GM21825 (cell line): ENCODE data around the gene TENM3.

Experiments used
- ATAC-seq: cut with Tn5 transposase; IDR thresholded peaks from one replicate; pipeline ENCODE4 v1.9.1; 2021; ENCODE audit warnings: mild to moderate bottlenecking, moderate library complexity; ENCODE audit not compliant: unreplicated experiment

The TENM3 gene

DNA sequence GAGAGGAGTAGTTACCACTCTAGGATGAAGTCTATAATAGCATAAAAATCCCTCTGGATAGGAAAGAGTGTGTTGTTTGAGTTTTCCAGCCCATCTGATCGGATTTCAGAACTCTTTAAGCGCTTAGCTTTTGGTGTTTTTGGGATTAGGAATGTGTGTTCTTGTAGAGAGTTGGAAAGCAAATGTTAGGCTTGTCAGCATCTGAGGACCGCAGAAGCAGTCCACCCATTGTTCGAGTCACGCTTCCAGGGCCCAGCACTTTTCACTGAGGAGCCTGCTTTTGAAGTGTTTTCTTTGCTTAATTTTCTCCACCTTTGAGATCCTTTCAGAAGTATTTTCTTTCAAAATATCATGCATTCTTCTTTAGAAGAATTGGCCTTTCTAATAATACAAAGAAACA lies 306.2 kb downstream of the TENM3 start:
- ATAC-seq: no peak

GRCh38 chr4:182552948-182553347 lies 309.7 kb downstream of the TENM3 start:
- no peak for ATAC-seq

DNA sequence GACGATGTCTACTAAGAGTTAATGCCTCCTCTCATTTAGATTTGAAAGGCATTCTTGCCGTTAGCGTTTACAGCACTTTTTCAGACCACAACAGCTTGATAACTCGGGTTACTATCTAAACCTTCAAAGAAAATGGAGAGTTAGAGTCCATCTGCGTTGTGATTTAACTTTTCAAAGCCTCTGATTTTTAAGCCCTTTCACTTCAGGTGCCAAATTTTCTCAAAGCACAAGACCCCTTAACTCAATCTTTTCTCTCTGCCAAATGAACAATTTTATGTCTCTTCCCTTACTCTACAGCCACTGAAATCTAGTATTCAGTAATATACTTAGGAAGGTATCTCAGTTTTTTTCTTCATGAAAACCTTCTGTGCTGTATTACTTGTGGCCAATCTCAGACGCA lies 310.5 kb downstream of the TENM3 start:
- ATAC-seq: no peak

GRCh38 chr4:182554736-182555135 lies 311.5 kb downstream of the TENM3 start:
- no peak for ATAC-seq

GRCh38 chr4:182555997-182556418 lies 312.8 kb downstream of the TENM3 start:
- ATAC-seq: no peak

GRCh38 chr4:182556580-182556979 lies 313.4 kb downstream of the TENM3 start:
- ATAC-seq: no peak

GRCh38 chr4:182560358-182560757 lies 317.2 kb downstream of the TENM3 start:
- no peak for ATAC-seq

- no peak for ATAC-seq
These were observed 319.1 kb downstream of the TENM3 start for GRCh38 chr4:182562350-182562749.

GRCh38 chr4:182564724-182565369 lies 321.6 kb downstream of the TENM3 start:
- ATAC-seq: no peak

- no peak for ATAC-seq
These were observed 323.9 kb downstream of the TENM3 start for GRCh38 chr4:182567119-182567518.

GRCh38 chr4:182569561-182569960 lies 326.4 kb downstream of the TENM3 start:
- no peak for ATAC-seq

GRCh38 chr4:182574706-182575105 lies 331.5 kb downstream of the TENM3 start:
- no peak for ATAC-seq

- no peak for ATAC-seq
These were observed 332.0 kb downstream of the TENM3 start for GRCh38 chr4:182575225-182575624.

DNA sequence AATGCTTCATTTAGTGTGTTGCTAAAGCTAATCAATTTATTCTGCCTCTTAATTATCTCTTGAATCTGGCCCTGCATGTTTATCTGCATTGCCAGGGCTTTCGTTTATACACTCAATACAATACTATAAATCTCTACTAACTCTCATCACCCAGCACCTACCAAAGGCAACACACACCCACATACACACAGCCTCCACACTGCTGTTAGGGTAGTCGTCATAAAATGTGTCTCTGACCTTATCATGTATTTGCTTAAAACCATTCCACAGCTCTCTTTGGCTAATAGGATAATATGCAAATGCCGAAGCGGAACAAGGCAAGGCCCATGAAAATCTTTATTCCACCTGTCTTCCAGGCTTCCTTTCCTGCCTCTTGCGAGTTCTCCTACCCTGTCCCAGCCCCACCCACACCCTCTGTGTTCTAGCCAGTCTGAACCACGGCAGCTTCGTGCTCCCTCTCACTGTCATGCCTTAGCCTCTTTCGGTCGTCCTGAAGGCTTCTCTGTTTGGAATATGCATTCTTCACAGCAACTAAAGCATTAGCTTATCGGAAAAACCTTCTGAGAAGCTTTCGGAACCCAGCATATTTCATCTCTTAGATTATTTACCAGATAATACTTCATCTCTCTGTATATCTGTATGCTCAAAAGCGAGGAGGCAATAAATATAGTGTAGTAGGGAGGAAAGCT lies 333.5 kb downstream of the TENM3 start:
- no peak for ATAC-seq

- no peak for ATAC-seq
These were observed 334.2 kb downstream of the TENM3 start for GRCh38 chr4:182577411-182577810.

GRCh38 chr4:182578402-182578801 lies 335.2 kb downstream of the TENM3 start:
- no peak for ATAC-seq

DNA sequence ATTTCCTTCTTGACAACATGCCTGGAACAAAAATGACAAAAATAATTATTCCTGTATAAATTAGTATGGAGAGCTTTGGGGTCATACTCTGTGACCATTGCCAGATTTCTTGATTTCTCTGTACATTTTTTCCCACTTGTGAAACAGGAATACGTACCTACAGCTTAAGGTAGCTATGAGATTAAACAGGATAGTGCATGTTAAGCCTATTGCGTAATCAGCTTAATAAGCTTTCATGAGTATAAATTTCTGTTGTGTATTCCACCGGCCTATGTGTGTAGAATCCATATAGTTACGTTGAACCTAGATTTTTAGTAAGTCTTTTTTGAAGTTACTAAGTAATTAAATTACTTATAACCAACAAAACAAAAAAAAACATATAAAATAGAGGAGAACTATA lies 339.0 kb downstream of the TENM3 start:
- ATAC-seq: no peak

- ATAC-seq: no peak
These were observed 340.7 kb downstream of the TENM3 start for GRCh38 chr4:182583703-182584415.

DNA sequence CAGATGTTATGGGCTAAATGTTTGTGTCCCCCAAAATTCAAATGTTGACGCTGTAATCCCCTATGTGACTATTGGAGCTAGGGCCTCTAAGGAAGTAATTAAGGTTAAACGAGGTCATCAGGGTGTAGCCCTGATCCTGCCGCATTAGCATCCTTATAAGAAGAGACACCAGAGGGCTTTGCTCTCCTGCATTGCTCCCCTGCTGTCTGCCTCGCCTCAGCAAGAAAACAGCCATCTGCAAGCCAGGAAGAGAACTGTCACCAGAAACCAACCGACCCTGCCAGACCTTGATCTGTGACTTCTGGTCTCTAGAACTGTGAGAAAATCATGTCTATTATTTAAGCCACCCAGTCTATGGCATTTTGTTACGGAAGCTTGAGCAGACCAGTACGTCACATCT lies 342.1 kb downstream of the TENM3 start:
- no peak for ATAC-seq

DNA sequence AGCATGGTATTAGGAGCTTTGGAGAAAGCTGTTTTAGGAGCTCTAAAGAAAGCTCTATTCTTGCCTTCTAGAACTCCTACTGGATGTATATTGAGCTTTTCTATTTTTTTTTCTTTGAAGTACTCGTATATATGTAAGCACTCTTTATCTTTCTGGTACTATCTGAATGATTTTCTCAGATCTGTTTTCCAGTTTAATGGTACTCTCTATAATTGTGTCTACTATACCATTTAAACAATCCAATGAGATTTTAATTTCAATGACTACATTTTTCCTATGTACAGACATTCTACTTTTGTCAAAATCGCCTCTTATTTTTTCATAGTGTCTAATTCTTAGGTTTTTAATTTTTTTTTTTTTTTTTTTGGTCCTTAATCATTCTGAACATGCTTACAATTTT lies 345.9 kb downstream of the TENM3 start:
- ATAC-seq: no peak

DNA sequence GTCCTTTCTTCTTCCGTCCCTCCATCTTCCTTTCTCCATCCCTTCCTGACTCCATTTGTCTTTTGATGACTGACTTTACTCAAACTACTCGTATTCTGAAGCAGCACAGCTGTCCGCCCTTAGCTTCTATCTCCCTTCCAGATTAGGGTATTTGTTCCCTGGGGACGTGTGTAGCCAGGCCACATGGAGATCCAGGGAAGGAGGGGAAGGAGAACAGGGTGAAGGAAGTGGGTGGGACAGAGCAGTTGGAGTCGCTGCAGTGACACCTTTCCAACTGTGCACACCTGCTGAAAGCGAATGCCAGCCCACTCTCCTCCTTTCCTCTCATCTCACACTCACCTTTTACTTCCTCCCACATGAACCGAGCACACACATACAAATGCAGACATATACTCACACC lies 350.2 kb downstream of the TENM3 start:
- ATAC-seq: no peak

DNA sequence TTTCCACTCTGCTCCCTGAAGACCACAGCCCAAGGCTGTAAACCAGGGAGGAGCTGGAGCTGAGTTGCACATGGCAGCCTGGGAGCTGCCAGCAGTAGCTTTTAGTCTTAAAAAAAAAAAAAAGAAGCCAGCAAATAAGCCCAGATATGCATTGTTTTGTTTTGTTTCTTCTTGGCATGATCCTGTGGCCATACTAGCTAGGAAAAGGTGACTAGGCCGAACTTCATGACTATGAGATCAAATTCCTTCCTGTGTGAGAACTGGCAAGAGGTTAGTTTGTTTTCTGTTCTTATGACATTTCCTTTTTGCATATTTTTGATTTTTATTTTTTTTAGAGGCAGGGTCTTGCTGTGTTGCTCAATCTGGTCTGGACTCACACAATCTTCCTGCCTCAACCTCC lies 350.7 kb downstream of the TENM3 start:
- ATAC-seq: no peak
